H1 (cell line): ENCODE data around the gene TM9SF1. TPM values are rescaled to one million over a fixed set of nuclear protein-coding genes. Genes with fewer than 3 reads are reported as not detected.
A peak's percentile ranks its signal among the peaks of the same experiment; 100 is the strongest.

Experiments
- CTCF ChIA-PET: fragments of 300-600 bp; sonication (Branson Sonifier 250); formaldehyde crosslinking; loops from one replicate; lab custom pipeline; 2021; ENCODE audit not compliant: partially characterized antibody; lab: Charles Lee
- POLR2A ChIA-PET: fragments of 300-600 bp; sonication (Branson Sonifier 250); formaldehyde crosslinking; loops from one replicate; lab custom pipeline; 2021; ENCODE audit warnings: inconsistent platforms; ENCODE audit not compliant: partially characterized antibody; lab: Charles Lee
- DNase-seq, 2 experiments: peaks; one replicate each; pipeline versions ENCODE4 v3.0.0 to v3.0.0-alpha.2; 2010 to 2022; ENCODE audit warnings: low spot score in 2 of 2, low read depth in 1 of 2, mixed read lengths in 1 of 2
- FAIRE-seq: peaks from 2 replicates; lab custom pipeline; 2011; peaks lifted over from hg19 to GRCh38; lab: Jason Lieb, UNC
- H2AFZ ChIP-seq: 2 replicates; pipeline ENCODE4 v1.8.1; 2012; ENCODE audit warnings: low read length, inconsistent platforms
- H2AK5ac ChIP-seq: 2 replicates; pipeline ENCODE4 v1.6.1; 2013; ENCODE audit warnings: low read depth, low read length
- H2BK120ac ChIP-seq: replicated peaks from 2 replicates; pipeline ENCODE3; 2013; ENCODE audit warnings: low read depth, low read length, inconsistent platforms
- H2BK12ac ChIP-seq: 2 replicates; pipeline ENCODE4 v1.6.1; 2013; ENCODE audit warnings: low read depth, low read length
- H2BK15ac ChIP-seq: 2 replicates; pipeline ENCODE4 v1.6.1; 2013; ENCODE audit warnings: low read length
- H2BK20ac ChIP-seq: 2 replicates; pipeline ENCODE4 v1.6.1; 2013; ENCODE audit warnings: low read length
- H2BK5ac ChIP-seq: 2 replicates; pipeline ENCODE4 v1.6.1; 2013; ENCODE audit warnings: low read depth, low read length
- H3K14ac ChIP-seq: 2 replicates; pipeline ENCODE4 v1.6.1; 2013; ENCODE audit warnings: inconsistent platforms; ENCODE audit not compliant: insufficient read length
- H3K18ac ChIP-seq: 2 replicates; pipeline ENCODE4 v1.6.1; 2013; ENCODE audit warnings: low read length; ENCODE audit errors: extremely low read depth
- H3K23ac ChIP-seq: 2 replicates; pipeline ENCODE4 v1.6.1; 2013; ENCODE audit warnings: inconsistent platforms; ENCODE audit not compliant: insufficient read length
- H3K23me2 ChIP-seq: 2 replicates; pipeline ENCODE4 v1.6.1; 2013; ENCODE audit warnings: low read depth, low read length
- H3K27ac ChIP-seq: 2 replicates; pipeline ENCODE4 v1.6.1; 2011; ENCODE audit warnings: low read depth, low read length, inconsistent platforms
- H3K27me3 ChIP-seq, 4 experiments: replicated peaks in 1 of 4; 1 replicate in 1 of 4; 2 replicates in 3 of 4; pipeline versions ENCODE4 v1.6.1 to v1.8.1; 2011 to 2013; ENCODE audit warnings: low read length in 3 of 4, mild to moderate bottlenecking in 3 of 4, inconsistent platforms in 2 of 4, mixed read lengths in 2 of 4, moderate library complexity in 1 of 4; ENCODE audit not compliant: control insufficient read depth in 3 of 4, insufficient read depth in 3 of 4; ENCODE audit errors: extremely low read depth in 1 of 4
- H3K36me3 ChIP-seq, 4 experiments: 2 replicates each; pipeline versions ENCODE4 v1.6.1 to v1.8.1; 2011 to 2013; ENCODE audit warnings: mild to moderate bottlenecking in 4 of 4, low read length in 3 of 4, moderate library complexity in 2 of 4, control low read depth in 1 of 4, inconsistent platforms in 1 of 4; ENCODE audit not compliant: insufficient read depth in 4 of 4, control insufficient read depth in 2 of 4
- H3K4ac ChIP-seq: replicated peaks from 2 replicates; pipeline ENCODE3; 2013; ENCODE audit warnings: low read length, low read depth, mixed read lengths, inconsistent platforms; ENCODE audit not compliant: insufficient read length
- H3K4me1 ChIP-seq, 4 experiments: replicated peaks in 1 of 4; 1 replicate in 1 of 4; 2 replicates in 3 of 4; pipeline versions ENCODE4 v1.6.1 to v1.8.1; 2011 to 2013; ENCODE audit warnings: low read length in 3 of 4, inconsistent platforms in 2 of 4, mixed read lengths in 1 of 4; ENCODE audit not compliant: insufficient read depth in 4 of 4, control insufficient read depth in 3 of 4
- H3K4me2 ChIP-seq, 2 experiments: 2 replicates each; pipeline versions ENCODE4 v1.6.1 to v1.8.1; 2011 to 2013; ENCODE audit warnings: low read depth in 2 of 2, low read length in 2 of 2, control low read depth in 1 of 2, inconsistent platforms in 1 of 2, mild to moderate bottlenecking in 1 of 2; ENCODE audit not compliant: insufficient read depth in 1 of 2
- H3K4me3 ChIP-seq, 4 experiments: fragments of 200-600, 300-600 bp in 1 of 4; sonication (generic), shearing (Covaris generic), sonication (Bioruptor Twin) in 1 of 4; 2 replicates each; pipeline versions ENCODE4 v1.5.1 to v1.8.1; 2011 to 2016; ENCODE audit warnings: low read length in 4 of 4, low read depth in 3 of 4, control low read depth in 2 of 4, inconsistent platforms in 2 of 4, mild to moderate bottlenecking in 2 of 4, mixed read lengths in 1 of 4, moderate library complexity in 1 of 4; ENCODE audit not compliant: insufficient read depth in 2 of 4; ENCODE audit errors: extremely low read depth in 1 of 4
- H3K56ac ChIP-seq: replicated peaks from 2 replicates; pipeline ENCODE3; 2013; ENCODE audit warnings: low read depth, mild to moderate bottlenecking, mixed read lengths, low read length, inconsistent platforms; ENCODE audit not compliant: insufficient read length
- H3K79me1 ChIP-seq: 2 replicates; pipeline ENCODE4 v1.6.1; 2013; ENCODE audit warnings: low read depth, low read length, control low read depth
- H3K79me2 ChIP-seq, 2 experiments: 2 replicates each; pipeline versions ENCODE4 v1.6.1 to v1.8.1; 2012 to 2013; ENCODE audit warnings: low read length in 2 of 2, mild to moderate bottlenecking in 2 of 2, inconsistent platforms in 1 of 2; ENCODE audit not compliant: insufficient read depth in 2 of 2, control insufficient read depth in 1 of 2
- H3K9ac ChIP-seq, 4 experiments: replicated peaks in 1 of 4; 1 replicate in 1 of 4; 2 replicates in 3 of 4; pipeline versions ENCODE4 v1.6.1 to v1.8.1; 2011 to 2013; ENCODE audit warnings: low read depth in 3 of 4, low read length in 3 of 4, control low read depth in 2 of 4, mild to moderate bottlenecking in 2 of 4, moderate library complexity in 2 of 4, inconsistent platforms in 1 of 4; ENCODE audit errors: extremely low read depth in 1 of 4
- H3K9me3 ChIP-seq, 2 experiments: 2 replicates each; pipeline versions ENCODE4 v1.6.1 to v1.8.1; 2012 to 2013; ENCODE audit warnings: mild to moderate bottlenecking in 2 of 2, moderate library complexity in 2 of 2, control low read depth in 1 of 2, inconsistent platforms in 1 of 2, low read depth in 1 of 2, low read length in 1 of 2, mixed read lengths in 1 of 2; ENCODE audit not compliant: insufficient read depth in 2 of 2
- H4K20me1 ChIP-seq, 2 experiments: replicated peaks in 1 of 2; 2 replicates each; pipeline versions ENCODE3 to v1.8.1; 2011 to 2013; ENCODE audit warnings: inconsistent platforms in 2 of 2, low read length in 2 of 2, mild to moderate bottlenecking in 1 of 2; ENCODE audit not compliant: insufficient read depth in 2 of 2, control insufficient read depth in 1 of 2
- H4K5ac ChIP-seq: 2 replicates; pipeline ENCODE4 v1.6.1; 2013; ENCODE audit warnings: low read length, low read depth, mixed read lengths, inconsistent platforms; ENCODE audit not compliant: insufficient read length
- H4K8ac ChIP-seq: 2 replicates; pipeline ENCODE4 v1.8.0; 2013; ENCODE audit warnings: mild to moderate bottlenecking, moderate library complexity, low read length, inconsistent platforms; ENCODE audit not compliant: insufficient read depth; ENCODE audit errors: extremely low read depth
- H4K91ac ChIP-seq: replicated peaks from 2 replicates; pipeline ENCODE3; 2013; ENCODE audit warnings: low read length, mixed read lengths, inconsistent platforms; ENCODE audit not compliant: insufficient read length
- BACH1 ChIP-seq: IDR thresholded peaks from 2 replicates; pipeline ENCODE4 v1.6.1; 2012; ENCODE audit warnings: low read length, improper control_type of control experiment
- EGR1 ChIP-seq: IDR thresholded peaks from 2 replicates; pipeline ENCODE4 v1.6.1; 2011; ENCODE audit warnings: low read depth, low read length, borderline replicate concordance
- EP300 ChIP-seq, 2 experiments: IDR thresholded peaks; 1 replicate in 1 of 2; 2 replicates in 1 of 2; pipeline ENCODE4 v1.6.1; 2011 to 2012; ENCODE audit warnings: low read depth in 2 of 2, low read length in 2 of 2, mild to moderate bottlenecking in 2 of 2, borderline replicate concordance in 1 of 2, inconsistent platforms in 1 of 2, moderate library complexity in 1 of 2
- GABPA ChIP-seq: IDR thresholded peaks from 2 replicates; pipeline ENCODE4 v1.6.1; 2011; ENCODE audit warnings: mild to moderate bottlenecking, low read length, moderate library complexity, borderline replicate concordance; ENCODE audit not compliant: insufficient read depth
- JUN ChIP-seq: IDR thresholded peaks from 2 replicates; pipeline ENCODE4 v1.6.1; 2011; ENCODE audit warnings: low read depth, mild to moderate bottlenecking, improper control_type of control experiment, low read length
- JUND ChIP-seq: IDR thresholded peaks from 2 replicates; pipeline ENCODE4 v1.6.1; 2011; ENCODE audit warnings: mild to moderate bottlenecking, improper control_type of control experiment, low read length
- POLR2AphosphoS5 ChIP-seq: IDR thresholded peaks from 2 replicates; pipeline ENCODE4 v1.6.1; 2011; ENCODE audit warnings: low read depth, low read length
- SIN3A ChIP-seq, 2 experiments: IDR thresholded peaks in 1 of 2; conservative IDR thresholded peaks in 1 of 2; 2 replicates each; pipeline ENCODE4 v1.6.1; 2011 to 2012; ENCODE audit warnings: low read length in 2 of 2, improper control_type of control experiment in 1 of 2, low read depth in 1 of 2, mild to moderate bottlenecking in 1 of 2
- SRF ChIP-seq: IDR thresholded peaks from 2 replicates; pipeline ENCODE4 v1.6.1; 2011; ENCODE audit warnings: mild to moderate bottlenecking, low read depth, low read length, moderate library complexity
- WGBS, 2 experiments: shearing (Covaris generic) in 1 of 2; methylation state at CpG; one replicate each; pipeline versions ENCODE4 v1.1.6 to v1.1.7; 2013 to 2015; ENCODE audit warnings: low lambda C conversion rate in 2 of 2, mixed read lengths in 2 of 2, inconsistent platforms in 1 of 2, low coverage in 1 of 2, missing lambda C conversion rate in 1 of 2; ENCODE audit not compliant: insufficient replicate concordance in 2 of 2, insufficient coverage in 1 of 2, insufficient read length in 1 of 2; ENCODE audit errors: extremely low coverage in 1 of 2, missing lambda C conversion rate in 1 of 2; 5-methylcytosine and 5-hydroxymethylcytosine counted together
- polyA plus RNA-seq, 7 experiments: library from polyadenylated mRNA; depleted of rRNA in 3 of 7; stranded (reverse) in 5 of 7; unstranded in 2 of 7; fragments of >200 nt in 5 of 7; fragments of 200-250 nt in 2 of 7; gene quantifications; 1 replicate in 5 of 7; 2 replicates in 1 of 7; 4 replicates in 1 of 7; pipeline versions ENCODE4 v1.2.1 to v1.2.3, GENCODE V29; 2011 to 2013; ENCODE audit warnings: missing spikeins in 2 of 7, mixed read lengths in 2 of 7
- total RNA-seq: library from RNA; stranded (reverse); fragmentation: NEBNext Ultra II Directional; extraction: Animal tissue kit (Norgen Biotek cat#: 25700); gene quantifications from 2 replicates; pipeline ENCODE4 v1.2.1, GENCODE V29; 2021
- TF ChIP-seq, protein P1 (sequence below): IDR thresholded peaks from 2 replicates; pipeline ENCODE4 v1.6.1; 2011; ENCODE audit warnings: low read length, improper control_type of control experiment

TM9SF1 gene
- total and polyA plus RNA-seq, 2 of the 8 experiments (the other 6 are each of a cell fraction or from before 2014, with no cell fraction given) = 22.2 to 29.2 TPM

DNA sequence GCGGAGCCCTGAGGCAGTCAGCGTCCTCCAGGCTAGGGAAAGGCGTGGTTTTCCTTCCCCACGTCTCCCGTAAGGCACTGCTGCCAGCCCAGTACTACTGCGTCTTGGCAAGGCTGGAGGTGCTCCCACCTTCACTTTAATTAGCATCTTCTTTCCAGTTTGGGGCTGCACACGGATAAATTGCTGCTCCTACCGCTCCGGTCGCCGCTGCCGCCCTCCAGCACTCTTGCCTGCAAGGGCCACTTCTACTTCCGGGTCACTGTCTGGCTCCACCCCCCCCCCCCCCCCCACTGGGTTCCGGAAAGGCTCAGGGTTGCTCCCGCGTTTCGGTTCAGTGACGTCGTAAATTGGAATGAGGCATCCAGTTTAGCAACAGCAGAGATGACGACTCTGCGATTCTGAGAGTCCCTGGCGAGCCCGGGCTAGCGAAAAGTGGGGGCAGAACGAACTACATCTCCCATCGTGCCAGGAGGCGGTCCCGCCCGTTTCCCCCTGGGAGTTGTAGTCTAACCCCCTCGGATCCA is 36.9 kb upstream of the TM9SF1 start, which contains the start of gene NEDD8:
TSS of gene NEDD8 (minus strand) at position 247 of the 524 bp plus-strand sequence. CDS start at position 147, 100 bp downstream.
- Histone ChIP-seq H4K20me1 (peaks cover 0 to 7% of the 10 kb centered on the region in 2 experiments), H3K36me3 (peaks cover 4 to 25% (median 16%) of the 10 kb centered on the region in 4 experiments), H2BK20ac (no peak within 1 kb of the TSS), H2BK15ac (peak within 1 kb of the TSS; percentile 66; the same call in 1 of the 2 replicates), H3K18ac (peak within 1 kb of the TSS; percentile 99), H3K4me3 (peak within 1 kb of the TSS; percentile 81 to 97 (median 88)), H4K5ac (peak within 1 kb of the TSS; percentile 100), H2BK5ac (peak within 1 kb of the TSS; percentile 96), H3K9ac (peak within 1 kb of the TSS; percentile 81 to 89 (median 84)), H3K79me2 (peaks cover 3 to 48% of the 10 kb centered on the region in 2 experiments; a peak in 2 of 4 replicates), H2AK5ac (peak within 1 kb of the TSS; percentile 96), H2AFZ (peak within 1 kb of the TSS; percentile 96), H3K23me2 (peaks cover 11% of the 10 kb centered on the region), H3K79me1 (no peaks in the 10 kb centered on the region; the same call in 1 of the 2 replicates), H3K4me1 (peaks cover 2 to 14% (median 4%) of the 10 kb centered on the region in 4 experiments; a peak in 5 of 7 replicates), H2BK12ac (peak within 1 kb of the TSS; percentile 69; the same call in 1 of the 2 replicates), H3K9me3 (no peaks in the 10 kb centered on the region), H4K91ac (peak within 1 kb of the TSS; percentile 90), H2BK120ac (peak within 1 kb of the TSS; percentile 57), H3K14ac (no peak within 1 kb of the TSS), H3K56ac (peak within 1 kb of the TSS; percentile 97), H3K23ac (no peak within 1 kb of the TSS), H3K27ac (peak within 1 kb of the TSS; percentile 94), H3K4ac (peak within 1 kb of the TSS; percentile 7), H3K4me2 (peak within 1 kb of the TSS; percentile 86 to 92), H3K27me3 (no peaks in the 10 kb centered on the region; a peak in 1 of 7 replicates), H4K8ac (peak within 1 kb of the TSS; percentile 93)
- FAIRE-seq (no peak), DNase-seq (peak in 1 of 2 experiments; percentile 91)
- ChIA-PET CTCF (interaction anchor here (0.7 to 1.8 kb wide), 4 partner anchors 10 to 279 kb away, joined by 3 to 7 read pairs (median 4); partner anchors contain the start of genes DHRS4 and TINF2), POLR2A (interaction anchor here (0.9 to 2.3 kb wide), 9 partner anchors 9 to 70 kb away, joined by 3 to 12 read pairs (median 6); partner anchors contain the start of genes CHMP4A, DHRS1, NOP9 and RABGGTA)
- 1% methylated on average over 28 of the region's 30 CpGs; no CpG with 5 or more reads in 1 of the 2 experiments for WGBS, 2 experiments
- TF ChIP-seq, protein P1, sequence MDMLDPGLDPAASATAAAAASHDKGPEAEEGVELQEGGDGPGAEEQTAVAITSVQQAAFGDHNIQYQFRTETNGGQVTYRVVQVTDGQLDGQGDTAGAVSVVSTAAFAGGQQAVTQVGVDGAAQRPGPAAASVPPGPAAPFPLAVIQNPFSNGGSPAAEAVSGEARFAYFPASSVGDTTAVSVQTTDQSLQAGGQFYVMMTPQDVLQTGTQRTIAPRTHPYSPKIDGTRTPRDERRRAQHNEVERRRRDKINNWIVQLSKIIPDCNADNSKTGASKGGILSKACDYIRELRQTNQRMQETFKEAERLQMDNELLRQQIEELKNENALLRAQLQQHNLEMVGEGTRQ = no peak
- TF ChIP-seq JUN (no peak), BACH1 (no peak), POLR2AphosphoS5 (peak; percentile 49), SRF (no peak), GABPA (peak; percentile 73; the same call in 1 of the 2 replicates), EGR1 (no peak), SIN3A (conservative IDR thresholded peaks at IDR 0.05 in 1 of 2, IDR thresholded peaks at IDR 0.05 in 1 of 2; ENCODE audit: low read depth in 1 of 2, low read length in 2 of 2) (peak in 1 of 2 experiments; percentile 84; a peak in 2 of 4 replicates), EP300 (IDR thresholded peaks at IDR 0.05; ENCODE audit: borderline replicate concordance in 1 of 2, low read depth in 2 of 2, low read length in 2 of 2) (no peak), JUND (no peak)
